Adrenal gland (tissue), 5 donors: ENCODE measurements around the gene SH3GLB1.

Source experiments
- POLR2A ChIP-seq, 2 donors: fragments of 450-650 bp; IDR thresholded peaks; one replicate each; pipeline ENCODE4 v1.6.1; 2017; ENCODE audit warnings: antibody characterized with exemption in 2 of 2, mild to moderate bottlenecking in 2 of 2, moderate library complexity in 1 of 2
- TF ChIP-seq, protein P1 (sequence below), 6 experiments: fragments of 450-650 bp in 4 of 6; fragments of 200-600 bp in 2 of 6; sonication (generic) in 1 of 6; IDR thresholded peaks; 1 replicate in 5 of 6; 2 replicates in 1 of 6; pipeline versions ENCODE4 v1.5.1 to v1.8.0; 2016 to 2021; ENCODE audit warnings: antibody characterized with exemption in 6 of 6, mild to moderate bottlenecking in 2 of 6, moderate library complexity in 1 of 6
- donor health status: DM: no; HTN: no; CAD: no.

DNA sequence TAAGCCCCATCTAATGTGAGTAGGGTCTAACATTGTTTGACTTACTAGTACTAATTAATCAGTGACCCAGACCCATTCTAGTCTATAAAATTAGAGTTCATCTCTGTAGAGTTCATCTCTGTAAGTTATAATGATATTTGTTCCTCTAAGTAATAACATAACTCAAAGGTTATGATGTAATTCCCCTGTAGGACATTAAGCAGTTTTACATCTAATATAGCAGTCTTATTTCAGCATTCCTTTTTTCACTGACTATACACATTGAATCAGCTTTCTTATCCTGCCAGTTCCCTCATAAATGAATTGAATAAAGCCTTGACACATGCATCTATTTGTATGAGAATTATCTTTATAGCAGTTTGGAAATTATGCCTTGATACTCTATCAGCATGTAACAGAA is 90.9 kb downstream of the SH3GLB1 start:
- TF ChIP-seq, protein P1, sequence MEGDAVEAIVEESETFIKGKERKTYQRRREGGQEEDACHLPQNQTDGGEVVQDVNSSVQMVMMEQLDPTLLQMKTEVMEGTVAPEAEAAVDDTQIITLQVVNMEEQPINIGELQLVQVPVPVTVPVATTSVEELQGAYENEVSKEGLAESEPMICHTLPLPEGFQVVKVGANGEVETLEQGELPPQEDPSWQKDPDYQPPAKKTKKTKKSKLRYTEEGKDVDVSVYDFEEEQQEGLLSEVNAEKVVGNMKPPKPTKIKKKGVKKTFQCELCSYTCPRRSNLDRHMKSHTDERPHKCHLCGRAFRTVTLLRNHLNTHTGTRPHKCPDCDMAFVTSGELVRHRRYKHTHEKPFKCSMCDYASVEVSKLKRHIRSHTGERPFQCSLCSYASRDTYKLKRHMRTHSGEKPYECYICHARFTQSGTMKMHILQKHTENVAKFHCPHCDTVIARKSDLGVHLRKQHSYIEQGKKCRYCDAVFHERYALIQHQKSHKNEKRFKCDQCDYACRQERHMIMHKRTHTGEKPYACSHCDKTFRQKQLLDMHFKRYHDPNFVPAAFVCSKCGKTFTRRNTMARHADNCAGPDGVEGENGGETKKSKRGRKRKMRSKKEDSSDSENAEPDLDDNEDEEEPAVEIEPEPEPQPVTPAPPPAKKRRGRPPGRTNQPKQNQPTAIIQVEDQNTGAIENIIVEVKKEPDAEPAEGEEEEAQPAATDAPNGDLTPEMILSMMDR (IDR thresholded peaks at IDR 0.05), result no peak
- no peak for TF ChIP-seq POLR2A (IDR thresholded peaks at IDR 0.05)
